ENCODE measurements around the gene UNC45B. TPM values are rescaled to one million over a fixed set of nuclear protein-coding genes. Genes with fewer than 3 reads are reported as not detected.

Gene UNC45B
- total RNA-seq, 4 donors from 2014 or later = not detected

DNA sequence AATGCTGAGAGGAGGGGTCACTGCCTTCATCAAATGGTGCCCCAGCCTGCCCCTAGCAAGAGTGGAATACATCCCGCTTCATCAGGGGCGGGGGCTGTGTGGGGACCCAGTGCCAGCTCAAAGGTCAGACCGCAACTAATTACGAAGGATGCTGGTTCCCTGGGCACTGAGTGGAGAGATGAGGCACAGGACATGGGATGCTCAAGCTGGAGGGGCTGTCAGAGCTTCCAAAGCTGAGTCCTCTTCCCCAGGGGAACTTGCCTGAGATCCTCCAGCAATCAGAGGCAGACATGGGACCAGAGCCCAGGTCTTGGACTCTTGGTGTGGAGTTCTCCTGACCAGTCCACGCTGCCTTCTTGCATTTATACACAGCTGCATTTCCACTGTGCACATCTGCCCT, 18.9 kb downstream of the UNC45B start:
- TF ChIP-seq CTCF (IDR thresholded peaks at IDR 0.05; ENCODE audit: low read depth) = no peak

- no peak for TF ChIP-seq CTCF (IDR thresholded peaks at IDR 0.05; ENCODE audit: low read depth)
Measured at GRCh38 chr17:35167046-35167445, 19.4 kb downstream of the UNC45B start.

GRCh38 chr17:35167666-35168065, 20.0 kb downstream of the UNC45B start:
- TF ChIP-seq CTCF (IDR thresholded peaks at IDR 0.05; ENCODE audit: low read depth) = no peak

GRCh38 chr17:35169835-35170363, 22.3 kb downstream of the UNC45B start:
- TF ChIP-seq CTCF (IDR thresholded peaks at IDR 0.05; ENCODE audit: low read depth) = no peak

- no peak for TF ChIP-seq CTCF (IDR thresholded peaks at IDR 0.05; ENCODE audit: low read depth)
Measured at GRCh38 chr17:35170968-35171771, 23.6 kb downstream of the UNC45B start.

GRCh38 chr17:35171834-35172233, 24.2 kb downstream of the UNC45B start:
- TF ChIP-seq CTCF (IDR thresholded peaks at IDR 0.05; ENCODE audit: low read depth) = no peak

- no peak for TF ChIP-seq CTCF (IDR thresholded peaks at IDR 0.05; ENCODE audit: low read depth)
Measured at GRCh38 chr17:35174835-35175334, 27.3 kb downstream of the UNC45B start.

Measured in subcutaneous adipose tissue (tissue), 4 donors.